HFFc6 (cell line): ENCODE measurements around the gene LRR1. TPM values are rescaled to one million over a fixed set of nuclear protein-coding genes. Genes with fewer than 3 reads are reported as not detected.

Experiments used
- DNase-seq: peaks from one replicate; pipeline ENCODE4 v3.0.0-alpha.2; 2018
- H3K27ac Mint-ChIP-seq: 2 replicates; pipeline ENCODE4 v1.8.0; 2020; ENCODE audit warnings: mild to moderate bottlenecking, mixed read lengths
- H3K27me3 Mint-ChIP-seq: 2 replicates; pipeline ENCODE4 v1.8.0; 2021; ENCODE audit warnings: mild to moderate bottlenecking, moderate library complexity, mixed read lengths; ENCODE audit not compliant: insufficient read depth
- H3K36me3 Mint-ChIP-seq: 2 replicates; pipeline ENCODE4 v1.8.0; 2021; ENCODE audit warnings: low read depth, mixed read lengths
- H3K4me1 Mint-ChIP-seq: 2 replicates; pipeline ENCODE4 v1.8.0; 2020; ENCODE audit warnings: low read depth, mixed read lengths
- H3K4me3 Mint-ChIP-seq: 2 replicates; pipeline ENCODE4 v1.8.0; 2020; ENCODE audit warnings: mild to moderate bottlenecking, moderate library complexity, mixed read lengths
- H3K9me3 Mint-ChIP-seq: 2 replicates; pipeline ENCODE4 v1.8.0; 2020; ENCODE audit warnings: mild to moderate bottlenecking, mixed read lengths
- CTCF ChIP-seq: fragments of 200-600 bp; sonication (generic); IDR thresholded peaks from 2 replicates; pipeline ENCODE4 v1.5.0; 2021; ENCODE audit warnings: antibody characterized with exemption, mild to moderate bottlenecking
- total RNA-seq, 6 experiments: library from RNA; stranded (reverse); fragmentation: NEBNext Ultra II Directional; extraction: Animal tissue kit (Norgen Biotek cat#: 25700); gene quantifications; 2 replicates in 1 of 6; 3 replicates in 5 of 6; pipeline ENCODE4 v1.2.3, GENCODE V29; 2021

LRR1 gene
- total RNA-seq, 6 experiments from 2014 or later: 15.2 to 26.5 (median 25.5) TPM

- H3K27ac Mint-ChIP-seq: no peak overlapping the region
- H3K4me1 Mint-ChIP-seq: 0 out of 2 replicates have a peak, but pooled peaks cover 13% of the 10 kb centered on the region
- no peaks in the 10 kb centered on the region for H3K9me3 Mint-ChIP-seq
- DNase-seq: no peak
- H3K36me3 Mint-ChIP-seq: peaks cover 50% of the 10 kb centered on the region
- no peak overlapping the region for H3K4me3 Mint-ChIP-seq
- H3K27me3 Mint-ChIP-seq: no peaks in the 10 kb centered on the region; the same call in 1 of the 2 replicates
- TF ChIP-seq CTCF: no peak
Measured at GRCh38 chr14:49574038-49574437, 24.7 kb upstream of the LRR1 start.

DNA sequence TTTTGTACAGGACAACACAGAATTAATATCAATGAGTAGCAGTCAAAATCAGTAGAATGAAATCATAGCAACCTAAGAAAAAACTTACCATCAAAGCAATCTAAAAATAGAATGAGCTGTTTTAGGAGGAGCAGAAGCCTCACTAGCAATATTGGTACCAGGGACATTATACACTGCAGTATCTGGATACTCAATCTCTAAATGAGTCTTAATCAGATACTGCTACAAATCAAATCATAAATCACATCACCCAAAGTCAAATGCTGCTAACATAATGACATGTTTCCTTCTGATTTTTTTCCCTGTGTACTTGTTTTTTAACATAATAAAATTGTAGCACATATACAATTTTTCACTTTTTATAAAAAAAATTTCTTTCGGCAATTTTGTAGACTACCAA lies 20.6 kb upstream of the LRR1 start:
- Mint-ChIP-seq H3K27ac (peak overlapping the region; percentile 44; the same call in 1 of the 2 replicates), H3K27me3 (peaks cover 2% of the 10 kb centered on the region; the same call in 1 of the 2 replicates)

GRCh38 chr14:49579841-49580240 lies 18.9 kb upstream of the LRR1 start:
- H3K27ac Mint-ChIP-seq: peak overlapping the region; percentile 4; the same call in 1 of the 2 replicates
- peaks cover 52% of the 10 kb centered on the region for H3K4me1 Mint-ChIP-seq
- H3K9me3 Mint-ChIP-seq: peaks cover under 1% of the 10 kb centered on the region; the same call in 1 of the 2 replicates
- TF ChIP-seq CTCF: no peak
- H3K4me3 Mint-ChIP-seq: no peak overlapping the region
- H3K27me3 Mint-ChIP-seq: peaks cover 5% of the 10 kb centered on the region; the same call in 1 of the 2 replicates
- DNase-seq: no peak
- H3K36me3 Mint-ChIP-seq: peaks cover 52% of the 10 kb centered on the region

More for the DNA sequence above, 20.6 kb upstream of the LRR1 start:
- H3K36me3 Mint-ChIP-seq: peaks cover 49% of the 10 kb centered on the region
- no peak for TF ChIP-seq CTCF
- no peak for DNase-seq
- no peak overlapping the region for H3K4me3 Mint-ChIP-seq
- no peaks in the 10 kb centered on the region for H3K9me3 Mint-ChIP-seq
- peaks cover 36% of the 10 kb centered on the region for H3K4me1 Mint-ChIP-seq

- H3K4me1 Mint-ChIP-seq: peaks cover 50% of the 10 kb centered on the region
- peaks cover 66% of the 10 kb centered on the region for H3K36me3 Mint-ChIP-seq
- no peak for TF ChIP-seq CTCF
- peak overlapping the region; percentile 45; the same call in 1 of the 2 replicates for H3K4me3 Mint-ChIP-seq
- peaks cover 17% of the 10 kb centered on the region for H3K9me3 Mint-ChIP-seq
- H3K27ac Mint-ChIP-seq: peak overlapping the region; percentile 55
- peaks cover 16% of the 10 kb centered on the region for H3K27me3 Mint-ChIP-seq
- DNase-seq: no peak
Measured at GRCh38 chr14:49581209-49582112, 17.3 kb upstream of the LRR1 start.

GRCh38 chr14:49582113-49582977 lies 16.4 kb upstream of the LRR1 start:
- TF ChIP-seq CTCF: no peak
- Mint-ChIP-seq H3K27ac (peak overlapping the region; percentile 55), H3K4me3 (peak overlapping the region; percentile 45; the same call in 1 of the 2 replicates)

More at GRCh38 chr14:49582113-49582977, 16.4 kb upstream of the LRR1 start:
- Mint-ChIP-seq H3K36me3 (peaks cover 60% of the 10 kb centered on the region), H3K27me3 (peaks cover 16% of the 10 kb centered on the region), H3K9me3 (peaks cover 17% of the 10 kb centered on the region), H3K4me1 (peaks cover 50% of the 10 kb centered on the region)
- DNase-seq: no peak
